GM18861 (cell line): Measurements from ENCODE around the gene PTGER3.
"Not testable (repeated sequence)": the region's sequence is repeated elsewhere in the genome, so short reads cannot be mapped to it uniquely, and the experiment has no call there.

ENCODE experiments used
- ATAC-seq: cut with Tn5 transposase; IDR thresholded peaks from one replicate; pipeline ENCODE4 v1.9.1; 2021; ENCODE audit not compliant: unreplicated experiment

Gene PTGER3

DNA sequence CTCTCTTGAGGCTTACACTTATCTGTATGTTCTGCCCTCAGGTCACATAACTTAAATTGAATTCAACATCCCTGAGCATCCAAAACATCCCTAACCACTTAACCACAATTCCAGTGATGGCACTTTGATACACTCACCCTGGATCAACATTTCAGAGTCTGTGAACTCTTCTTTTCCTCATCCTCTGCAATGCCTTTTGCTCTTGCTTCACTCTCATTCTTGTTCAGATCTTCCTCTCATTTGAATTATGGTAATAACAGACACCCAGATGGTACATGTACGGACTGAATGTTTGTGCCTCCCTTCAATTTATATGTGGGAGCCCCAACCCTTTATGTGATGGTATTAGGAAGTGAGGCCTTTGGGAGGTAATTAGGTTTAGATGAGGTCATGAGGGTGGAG is 33.4 kb downstream of the PTGER3 start:
- no peak for ATAC-seq

DNA sequence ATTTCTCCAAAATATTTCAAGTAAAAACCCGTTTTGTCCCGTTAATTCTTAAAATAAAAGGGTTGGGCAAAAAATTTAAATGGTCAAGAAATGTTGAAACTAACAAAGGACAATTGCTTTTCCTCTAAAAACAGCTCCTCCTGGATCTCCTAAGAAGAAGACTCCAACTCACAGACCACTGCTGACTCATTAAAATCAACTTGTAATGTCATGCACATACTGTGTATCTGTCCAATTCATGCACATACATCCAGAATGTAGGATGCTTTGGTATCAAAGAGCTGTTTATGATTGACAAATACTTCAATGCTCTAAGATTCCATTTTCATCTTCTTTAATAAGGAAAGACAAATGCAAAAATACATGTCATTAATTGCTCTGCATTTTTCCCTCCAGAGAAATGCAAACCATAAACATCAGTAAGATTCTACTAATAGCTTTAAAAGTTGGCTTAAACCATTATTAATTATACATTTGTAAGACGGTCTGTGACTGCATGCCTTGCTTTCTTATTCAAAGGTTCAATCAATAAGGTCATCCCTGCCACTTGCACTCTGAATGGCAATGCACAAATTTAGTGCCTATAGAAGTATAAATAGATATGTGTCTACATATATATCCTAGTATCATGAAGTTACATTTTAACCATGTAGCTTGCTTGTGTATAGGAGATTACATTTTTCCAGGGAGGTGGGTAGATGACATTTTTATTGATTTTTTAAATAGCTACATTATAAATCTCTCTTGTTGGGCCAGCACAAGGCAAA is 44.7 kb downstream of the PTGER3 start:
- ATAC-seq: no peak

GRCh38 chr1:71001624-71002023 is 46.0 kb downstream of the PTGER3 start:
- ATAC-seq: no peak

DNA sequence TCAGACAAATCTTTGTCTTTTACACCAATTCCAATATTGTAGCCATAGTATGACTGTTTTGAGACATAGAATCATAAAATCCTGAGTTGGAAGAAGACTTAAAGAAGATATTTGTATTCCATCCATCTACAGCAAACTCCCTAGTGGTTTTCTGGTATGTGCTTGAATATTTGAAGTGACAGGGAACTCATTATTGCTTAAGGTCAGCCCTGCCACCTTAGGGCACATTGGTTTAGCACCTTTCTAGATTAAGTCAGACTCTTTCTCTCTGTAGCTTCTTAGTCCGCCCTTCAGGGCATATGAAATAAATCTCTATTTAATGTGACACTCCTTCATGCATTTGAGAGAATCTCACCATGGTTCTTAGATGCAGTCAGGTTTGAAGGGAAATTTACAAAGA is 49.8 kb downstream of the PTGER3 start:
- ATAC-seq: no peak

DNA sequence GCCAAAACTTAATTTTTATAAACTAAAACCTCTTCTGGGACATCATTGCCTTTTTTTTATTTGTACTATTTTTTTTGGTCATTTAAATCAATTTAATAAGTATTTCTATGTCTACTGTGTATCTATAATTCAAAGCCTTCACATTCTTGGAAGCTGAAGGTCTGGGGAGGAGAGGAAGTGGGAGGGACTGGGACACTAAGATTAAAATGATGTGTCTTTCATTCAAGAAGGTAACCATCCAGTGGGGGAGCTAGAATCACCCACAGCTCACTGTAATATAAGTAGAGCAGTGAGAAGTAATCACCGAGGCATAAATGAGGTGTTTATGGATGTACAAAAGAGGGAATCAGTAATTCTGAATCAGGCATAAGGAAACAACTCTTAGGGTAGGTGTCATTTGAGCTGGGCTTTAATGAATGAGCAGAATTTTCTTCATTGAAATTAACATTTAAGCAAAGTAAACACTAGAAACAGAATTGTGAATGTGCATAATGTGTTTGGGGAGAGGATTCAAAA is 52.8 kb downstream of the PTGER3 start:
- ATAC-seq: no peak

- ATAC-seq: no peak
These were observed 53.8 kb downstream of the PTGER3 start for GRCh38 chr1:70993798-70994197.

- no peak for ATAC-seq
These were observed 55.1 kb downstream of the PTGER3 start for GRCh38 chr1:70992521-70992920.

DNA sequence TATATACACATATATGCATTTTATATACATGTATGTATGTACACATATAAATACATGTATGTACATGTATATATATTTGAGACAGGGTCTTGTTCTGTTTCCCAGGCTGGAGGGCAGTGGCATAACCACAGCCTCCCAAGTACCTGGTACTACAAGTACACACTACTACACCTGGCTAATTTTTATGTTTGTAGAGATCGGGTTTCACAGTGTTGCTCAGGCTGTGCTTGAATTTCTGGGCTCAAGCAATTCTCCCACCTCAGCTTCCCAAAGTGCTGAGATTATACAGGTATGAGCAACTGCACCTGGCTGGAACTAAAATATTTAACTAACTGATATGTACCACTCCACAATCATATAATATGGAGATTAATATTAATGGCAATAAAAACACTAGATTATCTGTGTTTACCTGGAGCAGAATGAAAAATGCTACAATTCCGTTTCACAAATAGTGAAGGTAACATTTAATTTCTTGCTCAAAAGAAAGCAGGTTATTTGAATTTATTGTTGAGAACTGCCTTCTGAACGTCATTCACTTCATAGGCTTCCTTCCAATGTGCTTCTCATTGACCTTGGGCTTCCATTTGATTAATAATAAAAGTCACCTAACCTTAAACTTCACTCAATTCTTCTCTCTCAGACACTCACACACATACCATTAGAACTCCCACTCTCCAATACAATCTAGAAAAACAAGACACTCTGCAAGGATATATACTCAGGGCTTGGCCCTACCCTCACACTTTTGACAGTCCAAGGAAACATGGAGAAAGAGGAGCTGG is 57.0 kb downstream of the PTGER3 start:
- ATAC-seq: no peak

GRCh38 chr1:70987497-70987896 is 60.1 kb downstream of the PTGER3 start:
- no peak for ATAC-seq

DNA sequence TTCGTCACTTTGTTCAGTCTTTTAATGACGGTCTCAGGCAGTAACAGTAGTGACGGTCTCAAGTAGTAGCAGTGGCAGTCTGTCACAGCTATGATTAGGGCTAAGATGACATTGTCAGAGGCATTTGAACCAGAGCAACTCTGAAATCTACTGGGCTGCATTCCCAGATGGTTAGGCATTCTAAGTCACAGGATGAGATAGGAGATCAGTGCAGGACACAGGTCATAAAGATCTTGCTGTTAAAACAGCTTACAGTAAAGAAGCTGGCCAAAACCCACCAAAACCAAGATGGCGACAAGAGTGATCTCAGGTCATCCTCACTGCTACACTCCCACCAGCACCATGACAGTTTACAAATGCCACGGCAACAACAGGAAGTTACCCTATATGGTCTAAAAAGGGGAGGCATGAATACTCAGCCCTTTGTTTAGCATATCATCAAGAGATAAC is 61.8 kb downstream of the PTGER3 start:
- not testable (repeated sequence) for ATAC-seq

- not testable (repeated sequence) for ATAC-seq
These were observed 62.3 kb downstream of the PTGER3 start for GRCh38 chr1:70985278-70985677.

- no peak for ATAC-seq
These were observed 67.3 kb downstream of the PTGER3 start for GRCh38 chr1:70980361-70980760.

GRCh38 chr1:70979881-70980280 is 67.7 kb downstream of the PTGER3 start:
- ATAC-seq: no peak

DNA sequence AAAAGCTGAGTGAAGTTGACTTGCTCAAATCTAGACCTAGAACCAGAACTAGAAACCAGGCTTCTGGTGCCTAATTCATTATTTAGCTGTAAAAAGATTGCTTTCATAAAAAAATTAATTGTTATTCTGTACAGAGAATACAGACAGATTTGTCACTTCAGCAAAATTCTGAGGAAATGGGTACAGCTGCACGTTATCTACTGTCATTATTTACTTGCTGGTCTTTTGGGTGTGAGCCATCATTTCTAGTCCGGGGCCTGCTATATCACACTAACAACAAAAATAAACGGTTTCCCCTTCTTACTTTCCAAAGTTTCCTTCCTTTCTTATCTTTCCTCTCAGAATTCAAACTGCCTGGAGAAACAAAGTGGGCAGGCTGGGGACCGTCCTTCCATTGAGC is 68.3 kb downstream of the PTGER3 start:
- ATAC-seq: no peak

DNA sequence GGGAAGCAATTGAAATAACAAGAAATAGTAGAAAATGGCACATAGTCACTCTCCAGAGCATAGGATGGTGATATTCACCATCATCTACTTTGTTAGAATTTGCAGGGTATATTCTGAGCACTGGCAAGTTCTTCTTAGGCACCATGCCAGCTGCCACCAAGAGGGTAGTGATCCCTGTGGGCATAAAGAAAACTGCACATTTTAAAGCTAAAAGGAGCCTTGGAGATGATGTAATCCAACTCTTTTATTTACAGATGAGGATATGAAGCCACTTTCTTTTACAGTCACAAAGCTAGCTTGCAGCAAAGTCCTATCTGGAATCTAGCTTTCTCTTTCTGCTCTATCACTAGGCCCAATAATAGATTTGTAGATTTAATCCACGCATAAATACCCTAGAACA is 69.0 kb downstream of the PTGER3 start:
- ATAC-seq: no peak

DNA sequence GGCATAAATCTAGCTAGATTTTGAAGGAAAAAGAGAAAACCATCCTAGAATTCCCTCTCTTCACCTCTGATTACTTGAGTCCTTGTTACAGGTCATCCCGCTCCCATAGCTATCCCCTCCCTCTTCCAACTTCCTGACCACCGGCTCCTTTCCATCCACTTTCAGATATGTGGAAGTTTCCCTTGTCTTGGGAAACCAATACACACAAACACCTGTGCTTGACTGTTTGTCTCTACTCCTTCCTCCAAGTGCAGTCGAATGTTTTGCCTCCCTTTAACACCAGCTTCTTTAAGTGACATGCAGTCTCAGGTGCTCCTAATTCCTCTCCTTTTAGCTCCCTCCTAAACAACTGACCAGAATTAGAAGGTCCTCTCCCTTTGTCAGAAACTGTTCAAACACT is 70.0 kb downstream of the PTGER3 start:
- ATAC-seq: no peak

DNA sequence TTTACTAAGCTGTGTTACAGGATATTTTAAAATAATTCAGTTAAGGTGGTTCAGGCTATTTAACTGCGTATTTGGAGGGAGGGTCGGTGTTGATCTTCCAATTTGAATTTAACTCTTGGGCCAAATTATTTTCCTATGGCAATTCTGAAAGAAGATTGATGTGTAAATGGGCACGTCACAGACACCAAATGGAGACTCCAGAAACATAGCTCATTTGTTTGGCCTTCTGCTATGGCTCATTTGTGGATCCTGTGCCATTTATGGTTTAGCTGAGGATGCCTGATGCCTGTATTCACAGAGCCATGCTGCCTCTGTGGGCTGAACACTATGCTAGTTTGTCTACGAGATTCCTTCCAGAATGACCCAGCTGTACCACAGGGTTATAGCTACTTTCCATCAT is 70.6 kb downstream of the PTGER3 start:
- ATAC-seq: no peak

DNA sequence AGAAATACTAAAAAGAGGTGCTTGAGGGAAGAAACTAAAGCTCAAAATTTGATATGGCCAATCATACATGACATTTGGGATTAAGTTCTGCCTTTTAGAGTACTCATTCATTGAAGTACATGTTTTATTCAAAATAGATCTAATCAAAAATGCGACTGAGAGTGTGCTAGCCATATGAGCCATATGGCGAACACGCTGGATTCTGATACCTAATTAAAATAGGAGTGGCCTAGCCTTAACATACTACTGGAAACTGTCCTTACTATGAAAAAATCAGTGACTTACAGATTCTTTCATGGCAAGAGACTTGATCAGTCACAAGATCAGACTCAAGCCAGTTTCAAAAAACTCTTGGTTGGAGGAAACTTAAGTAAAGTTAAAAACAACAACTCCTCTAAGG is 73.9 kb downstream of the PTGER3 start:
- ATAC-seq: no peak

GRCh38 chr1:70970407-70970806 is 77.2 kb downstream of the PTGER3 start:
- no peak for ATAC-seq

DNA sequence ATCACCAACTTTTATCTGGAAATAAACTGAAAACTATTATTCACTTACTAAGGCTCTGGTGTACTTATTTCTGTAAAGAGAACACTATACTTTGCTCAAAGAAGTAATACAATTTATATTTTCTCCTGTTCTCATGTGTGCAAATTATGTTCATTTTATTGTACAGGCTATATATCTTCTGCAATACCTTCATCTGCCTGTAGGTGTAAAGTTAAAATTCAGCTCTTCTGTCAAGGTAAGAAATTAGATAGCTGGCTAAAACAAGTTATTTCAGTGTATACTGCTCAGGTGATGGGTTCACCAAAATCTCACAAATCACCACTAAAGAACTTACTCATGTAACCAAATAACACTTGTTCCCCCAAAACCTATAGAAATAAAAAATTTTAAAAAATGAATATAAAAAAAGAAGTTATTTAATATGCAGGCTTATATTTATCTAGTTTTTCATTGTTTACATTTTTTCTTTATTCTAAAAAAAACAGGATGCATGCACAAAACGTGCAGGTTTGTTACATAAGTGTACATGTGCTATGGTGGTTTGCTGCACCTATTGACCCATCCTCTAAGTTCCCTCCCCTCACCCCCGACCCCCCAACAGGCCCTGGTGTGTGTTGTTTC is 81.5 kb downstream of the PTGER3 start:
- ATAC-seq: peak; percentile 87

- ATAC-seq: no peak
These were observed 84.2 kb downstream of the PTGER3 start for GRCh38 chr1:70963374-70963773.
